HG03354 (cell line): Measurements from ENCODE around the gene MTA1.
A peak's percentile ranks its signal among the peaks of the same experiment; 100 is the strongest.

ENCODE experiments used
- ATAC-seq: cut with Tn5 transposase; IDR thresholded peaks from one replicate; pipeline ENCODE4 v1.9.1; 2021; ENCODE audit warnings: mild to moderate bottlenecking; ENCODE audit not compliant: unreplicated experiment, poor library complexity, severe bottlenecking

MTA1 gene

DNA sequence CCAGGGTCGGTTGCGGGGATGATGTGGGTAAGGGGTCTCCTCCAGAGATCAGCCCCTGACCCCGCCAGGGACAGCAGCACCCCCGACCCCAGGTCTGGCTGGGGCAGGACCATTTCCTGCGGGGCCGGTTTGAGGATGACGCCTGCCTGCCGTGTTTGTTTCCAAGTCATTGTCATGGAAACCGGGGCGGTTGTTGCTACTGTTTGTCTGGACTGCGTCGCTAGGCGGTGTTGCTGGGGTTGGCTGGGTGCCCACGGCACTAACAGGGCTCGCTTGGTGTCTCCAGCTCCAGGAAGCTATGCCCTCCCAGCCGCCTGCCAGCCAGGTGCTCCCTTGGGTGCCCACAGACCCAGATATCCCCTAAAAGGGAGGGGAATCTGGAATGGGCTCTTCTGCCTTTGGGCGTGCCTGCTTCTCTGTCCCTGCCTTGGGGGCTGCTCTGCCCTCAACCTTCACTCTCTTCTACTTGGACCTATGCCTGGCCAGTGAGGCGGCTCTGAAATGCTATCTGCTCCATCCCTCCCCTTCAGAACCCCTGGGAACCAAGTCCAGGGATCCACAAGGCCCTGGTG, 62.3 kb downstream of the MTA1 start:
- peak; percentile 71 for ATAC-seq

DNA sequence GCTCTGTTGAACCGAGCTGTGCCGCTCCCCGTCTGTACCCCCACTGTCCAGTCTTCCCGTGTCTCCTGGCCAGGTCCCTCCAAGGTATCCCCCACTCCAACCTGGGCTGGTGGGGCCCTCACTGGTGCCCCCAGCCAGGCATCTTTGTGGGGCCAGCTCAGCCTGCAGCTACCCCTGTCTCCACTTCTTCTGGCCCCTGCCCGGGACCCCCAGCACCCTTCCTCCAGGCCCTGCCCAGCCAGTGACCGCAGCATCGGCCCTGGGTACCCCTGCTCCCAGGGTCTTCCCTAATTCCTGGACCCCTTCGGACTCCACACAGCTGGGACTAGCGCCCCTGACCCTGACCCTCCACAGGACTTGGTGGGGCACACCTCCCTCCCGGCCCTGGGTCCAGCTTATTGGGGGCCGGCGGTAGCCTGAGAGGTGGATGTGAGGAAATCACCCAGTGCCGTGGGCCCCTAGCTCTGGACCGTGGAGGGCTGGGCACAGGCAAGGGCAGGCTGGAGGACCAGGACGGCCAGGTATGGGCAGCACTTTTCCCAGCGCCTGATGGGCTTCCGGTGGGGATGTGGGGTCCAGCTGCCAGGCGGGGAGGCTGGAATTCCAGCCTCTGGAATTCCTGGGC, 63.0 kb downstream of the MTA1 start:
- ATAC-seq, result no peak

DNA sequence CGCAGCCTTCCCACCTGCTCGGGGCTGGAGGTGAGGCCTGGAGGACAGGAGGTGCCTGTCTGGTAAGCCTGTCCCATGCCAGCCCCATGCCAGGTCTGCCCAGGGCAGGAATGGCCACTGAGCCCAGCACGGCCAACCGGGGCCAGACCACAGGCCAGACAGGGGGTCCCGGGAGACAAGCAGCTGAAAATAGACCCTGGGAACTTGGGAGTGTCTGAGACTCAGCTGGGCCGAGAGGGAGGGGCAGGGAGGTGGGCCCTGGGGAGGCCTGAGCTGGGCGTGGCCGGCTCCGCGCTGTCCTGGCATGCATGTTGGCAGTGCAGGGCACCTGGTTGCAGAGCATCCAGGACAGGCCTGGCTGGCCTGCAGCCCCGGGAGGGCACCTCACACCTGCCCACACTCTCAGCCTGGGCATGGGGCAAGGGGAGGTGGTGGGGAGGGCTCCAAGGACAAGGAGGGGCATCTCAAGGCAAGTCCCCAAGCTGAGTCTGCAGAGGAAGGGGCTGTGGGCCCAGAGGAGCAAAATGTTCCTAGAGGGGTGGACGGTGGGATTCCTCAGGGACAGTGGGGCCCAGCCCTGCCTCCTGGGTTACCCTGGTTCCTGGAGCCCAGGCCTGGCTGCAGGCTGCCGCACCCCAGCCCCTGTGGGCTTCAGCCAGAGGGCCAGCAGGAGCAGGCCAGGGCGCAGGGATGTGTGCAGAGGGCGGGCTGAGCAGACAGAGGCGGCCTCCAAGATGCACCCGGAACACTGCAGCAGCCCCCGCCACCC, 63.9 kb downstream of the MTA1 start:
- no peak for ATAC-seq

DNA sequence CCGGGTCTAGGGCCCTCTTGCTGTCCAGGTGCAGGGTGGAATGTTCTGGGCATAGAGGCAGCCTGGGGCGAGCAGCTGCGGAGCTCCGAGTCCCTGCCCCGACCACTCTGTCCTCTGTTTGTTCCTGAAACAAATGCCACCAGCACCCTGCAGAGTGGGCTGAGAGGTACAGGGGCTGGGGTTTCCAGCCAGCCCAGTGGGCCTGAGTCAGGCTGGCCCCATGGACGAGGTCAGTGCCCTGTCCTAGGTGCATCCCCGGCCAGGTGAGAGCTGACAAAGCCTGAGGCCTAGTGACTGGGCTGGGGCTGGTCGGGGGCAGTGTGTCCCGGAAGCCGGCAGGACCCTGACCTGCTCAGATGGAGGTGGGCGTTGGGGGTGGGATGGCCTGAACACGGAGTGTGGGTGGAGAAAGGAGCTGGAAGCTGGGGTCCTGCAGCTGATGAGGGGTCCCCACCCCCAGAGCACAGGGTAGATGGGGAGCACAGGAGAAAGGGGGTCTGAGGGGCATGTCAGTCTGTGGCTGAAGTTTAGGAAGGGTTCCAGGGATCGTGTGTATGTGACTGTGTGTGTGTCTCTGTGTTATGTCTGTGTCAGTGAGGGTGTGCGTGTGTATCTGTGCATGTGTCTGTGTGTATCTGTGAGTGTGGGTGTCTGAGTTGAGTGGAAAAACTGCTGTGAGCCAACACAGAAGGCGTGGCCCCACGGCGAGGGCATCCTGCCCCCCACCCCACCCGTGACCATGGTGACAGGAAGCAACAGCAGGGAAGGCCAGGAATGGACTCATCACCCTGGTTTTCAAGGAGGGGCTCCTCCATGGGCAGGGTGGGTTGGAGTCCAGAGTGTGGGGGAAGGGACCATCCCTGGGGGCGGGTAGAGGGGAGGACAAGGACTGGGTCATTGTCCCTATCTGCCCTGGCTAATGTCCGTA, 64.7 kb downstream of the MTA1 start:
- ATAC-seq, result no peak

DNA sequence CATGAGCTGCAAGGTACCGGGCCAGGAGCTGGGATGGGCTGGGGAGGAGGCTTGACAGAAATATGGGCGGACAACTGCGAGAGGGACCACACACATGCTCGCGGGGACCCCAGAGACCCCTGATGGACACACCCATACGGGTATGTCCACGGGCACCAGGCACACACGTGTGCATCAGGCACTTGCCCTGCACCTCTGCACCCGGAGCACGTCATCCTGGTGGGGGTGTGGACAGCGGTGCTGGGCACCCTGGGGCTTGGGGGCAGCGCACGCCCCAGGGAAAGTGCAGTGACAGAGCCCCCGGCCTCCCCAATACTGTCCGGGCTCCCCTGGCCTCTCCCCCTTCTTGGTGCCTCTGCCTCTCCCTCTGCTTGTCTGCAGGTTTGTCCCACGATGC, 65.4 kb downstream of the MTA1 start:
- no peak for ATAC-seq

DNA sequence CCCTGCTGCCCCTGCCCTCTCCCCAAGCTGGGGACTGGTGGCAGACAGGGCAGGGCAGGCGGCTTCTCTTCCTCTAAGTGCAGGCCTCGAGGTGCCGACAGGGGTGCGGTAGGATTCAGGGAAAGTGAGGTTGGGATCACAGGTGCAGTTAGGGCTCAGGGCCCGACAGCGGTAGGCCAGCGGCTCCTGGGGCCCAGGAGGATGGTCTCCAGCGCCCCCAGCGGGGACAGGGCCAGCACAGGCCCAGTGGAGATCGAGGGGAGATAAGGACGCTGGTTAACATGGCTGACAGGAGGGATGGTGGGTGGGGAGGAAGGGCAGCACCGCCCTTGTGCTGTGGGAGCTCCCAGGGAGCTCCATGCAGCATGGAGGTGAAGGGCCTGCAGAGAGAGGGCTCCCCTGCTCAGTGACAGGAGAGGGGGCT, 66.1 kb downstream of the MTA1 start:
- no peak for ATAC-seq

DNA sequence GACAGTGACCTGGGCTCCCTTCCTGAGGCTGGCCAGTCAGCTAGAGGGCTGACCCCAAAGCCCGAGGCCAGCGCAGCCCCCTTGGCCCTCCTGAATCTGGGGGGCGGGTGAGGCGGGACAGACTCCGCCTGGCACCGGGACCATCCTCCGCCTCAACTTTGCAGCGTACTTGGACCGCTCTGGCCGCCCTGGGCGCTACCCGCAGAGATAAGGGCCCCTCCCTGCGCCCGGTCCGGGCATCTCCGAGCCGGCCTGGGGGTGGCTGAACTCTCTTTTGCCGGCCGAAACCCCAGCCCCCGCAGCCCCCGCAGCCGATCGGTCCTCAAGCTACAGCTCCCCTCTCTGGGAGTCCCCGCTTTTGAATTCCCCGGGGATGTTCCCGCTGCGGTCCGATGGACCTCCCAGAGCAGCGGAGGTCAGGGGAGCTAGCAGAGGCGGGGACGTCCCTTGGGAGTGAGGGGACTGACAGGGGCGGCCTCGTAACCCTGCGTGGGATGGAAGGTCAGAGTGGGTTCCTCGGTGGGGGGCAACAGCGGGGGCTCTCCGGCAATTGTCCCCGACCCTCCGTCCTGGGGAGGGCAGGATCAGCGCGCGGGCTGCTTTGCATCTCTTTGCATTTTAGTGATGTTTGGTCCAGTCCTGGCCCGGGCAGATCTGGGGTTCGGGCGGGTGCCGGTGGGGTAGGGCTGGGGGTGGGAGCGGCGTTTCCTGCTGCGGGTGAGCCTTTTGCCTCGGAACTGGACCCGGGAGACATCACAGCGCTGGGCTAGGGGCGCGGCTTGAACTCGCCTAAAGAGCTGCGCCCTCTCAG, 66.7 kb downstream of the MTA1 start, which contains the start of gene CRIP1:
TSS of gene CRIP1 (plus strand) at position 724 of the 811 bp plus-strand sequence. CDS start 374 bp downstream, outside the sequence.
- no peak for ATAC-seq

DNA sequence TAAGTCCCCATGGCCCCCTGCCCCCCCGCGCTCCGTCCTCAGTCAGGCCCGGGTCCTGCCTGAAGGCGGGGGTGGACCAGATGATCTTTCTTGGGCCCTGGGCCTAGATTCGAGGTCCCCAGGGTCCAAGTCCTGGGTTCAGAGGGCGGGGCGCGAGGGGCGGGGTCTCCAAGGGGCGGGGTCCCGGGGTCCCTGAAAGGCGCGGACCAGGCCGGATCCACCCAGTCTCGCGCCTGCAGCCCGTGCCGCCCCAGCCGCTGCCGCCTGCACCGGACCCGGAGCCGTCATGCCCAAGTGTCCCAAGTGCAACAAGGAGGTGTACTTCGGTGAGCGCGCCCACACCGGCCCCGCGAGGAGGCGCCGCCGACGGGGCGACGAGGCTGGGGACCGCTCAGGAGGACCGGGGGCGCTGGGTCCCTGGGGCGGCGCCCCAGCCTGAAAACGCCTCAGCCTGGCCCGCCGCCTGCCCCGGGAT, 67.4 kb downstream of the MTA1 start:
- no peak for ATAC-seq

DNA sequence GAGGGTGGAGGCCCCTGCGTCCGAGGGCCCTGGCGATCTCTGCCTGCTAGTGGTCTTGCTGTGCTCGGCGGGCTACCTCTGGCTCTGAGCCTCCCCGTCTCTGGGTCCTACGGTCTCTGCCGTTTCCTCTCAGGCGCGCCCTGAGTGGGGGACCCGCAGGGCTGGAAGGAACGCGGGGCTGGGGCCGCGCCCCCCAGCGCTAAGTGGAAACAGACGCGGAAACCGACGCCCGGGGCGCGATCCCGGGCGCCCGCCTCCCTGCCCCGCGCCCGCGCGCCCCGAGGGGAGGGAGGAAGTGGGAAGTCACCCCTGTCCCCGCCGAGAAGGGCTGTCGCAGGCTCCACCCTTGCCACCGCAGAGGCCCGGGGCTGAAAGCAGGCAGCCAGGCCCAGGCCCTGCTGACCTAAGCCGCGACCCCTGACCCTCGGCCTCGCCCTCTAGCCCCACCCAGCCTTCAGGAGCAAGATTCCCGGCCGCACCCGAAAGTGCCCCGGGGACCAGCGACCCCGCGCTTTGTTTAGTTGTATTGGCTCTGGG, 67.9 kb downstream of the MTA1 start:
- ATAC-seq, result no peak

DNA sequence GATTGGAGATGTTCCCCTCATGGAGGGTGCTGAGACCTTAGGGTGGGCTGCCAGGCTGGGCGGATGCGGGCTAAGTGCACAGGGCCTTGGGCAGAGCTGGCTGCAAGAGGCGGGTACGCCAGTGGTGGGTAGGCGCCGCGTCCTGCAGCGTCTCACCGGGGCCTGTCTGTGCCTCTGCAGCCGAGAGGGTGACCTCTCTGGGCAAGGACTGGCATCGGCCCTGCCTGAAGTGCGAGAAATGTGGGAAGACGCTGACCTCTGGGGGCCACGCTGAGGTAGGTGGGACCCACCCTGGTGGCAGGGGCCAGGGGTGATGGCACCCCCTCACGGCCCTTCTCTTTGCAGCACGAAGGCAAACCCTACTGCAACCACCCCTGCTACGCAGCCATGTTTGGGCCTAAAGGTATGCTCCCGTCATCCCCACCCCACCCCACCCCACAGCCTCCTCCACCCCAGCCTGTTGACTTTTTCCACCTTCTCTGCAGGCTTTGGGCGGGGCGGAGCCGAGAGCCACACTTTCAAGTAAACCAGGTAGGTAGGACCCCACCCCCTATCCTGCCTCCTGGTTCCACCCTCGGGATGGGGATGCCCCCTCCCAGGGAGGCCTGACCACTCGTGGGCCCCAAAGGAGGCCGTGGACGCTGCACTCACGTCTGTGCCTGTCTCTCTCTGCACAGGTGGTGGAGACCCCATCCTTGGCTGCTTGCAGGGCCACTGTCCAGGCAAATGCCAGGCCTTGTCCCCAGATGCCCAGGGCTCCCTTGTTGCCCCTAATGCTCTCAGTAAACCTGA, 68.6 kb downstream of the MTA1 start:
- ATAC-seq, result no peak

DNA sequence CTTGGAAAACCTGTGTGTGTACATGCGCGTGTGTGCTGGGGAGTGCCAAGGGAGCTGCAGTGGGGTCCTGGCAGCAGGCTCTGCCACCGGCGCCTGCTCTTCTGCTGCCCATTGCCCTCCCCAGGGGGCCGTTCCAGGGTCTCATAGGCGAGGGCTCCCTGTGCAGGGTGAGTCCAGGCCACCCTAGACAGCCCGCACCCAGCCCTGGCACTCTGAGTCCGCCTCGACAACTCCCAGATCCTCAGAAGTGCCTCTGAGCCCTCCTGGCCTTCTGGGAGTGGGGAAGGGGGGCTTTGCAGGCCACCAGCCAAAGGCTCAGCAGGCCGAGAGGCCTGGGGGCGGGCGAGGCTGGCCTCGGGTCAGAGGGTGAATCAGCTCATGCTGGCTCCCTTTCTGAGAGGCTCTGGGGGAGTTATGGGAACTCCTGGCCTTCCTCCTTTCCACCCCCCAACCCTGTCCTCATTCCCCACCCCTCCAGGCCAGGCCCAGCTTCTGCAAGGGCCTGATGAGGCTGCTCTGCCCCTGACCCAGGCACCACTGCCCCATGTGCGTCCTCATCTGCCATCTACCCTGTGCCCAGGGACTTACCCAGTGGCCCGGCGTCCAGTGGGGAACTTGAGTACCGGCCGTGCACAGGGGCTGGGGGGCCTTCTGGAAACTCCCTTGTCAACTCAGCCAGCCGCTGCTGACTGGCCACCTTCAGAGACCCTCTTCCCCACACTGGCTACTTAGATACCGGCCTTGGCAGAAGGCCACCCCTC, 69.3 kb downstream of the MTA1 start:
- ATAC-seq, result no peak

DNA sequence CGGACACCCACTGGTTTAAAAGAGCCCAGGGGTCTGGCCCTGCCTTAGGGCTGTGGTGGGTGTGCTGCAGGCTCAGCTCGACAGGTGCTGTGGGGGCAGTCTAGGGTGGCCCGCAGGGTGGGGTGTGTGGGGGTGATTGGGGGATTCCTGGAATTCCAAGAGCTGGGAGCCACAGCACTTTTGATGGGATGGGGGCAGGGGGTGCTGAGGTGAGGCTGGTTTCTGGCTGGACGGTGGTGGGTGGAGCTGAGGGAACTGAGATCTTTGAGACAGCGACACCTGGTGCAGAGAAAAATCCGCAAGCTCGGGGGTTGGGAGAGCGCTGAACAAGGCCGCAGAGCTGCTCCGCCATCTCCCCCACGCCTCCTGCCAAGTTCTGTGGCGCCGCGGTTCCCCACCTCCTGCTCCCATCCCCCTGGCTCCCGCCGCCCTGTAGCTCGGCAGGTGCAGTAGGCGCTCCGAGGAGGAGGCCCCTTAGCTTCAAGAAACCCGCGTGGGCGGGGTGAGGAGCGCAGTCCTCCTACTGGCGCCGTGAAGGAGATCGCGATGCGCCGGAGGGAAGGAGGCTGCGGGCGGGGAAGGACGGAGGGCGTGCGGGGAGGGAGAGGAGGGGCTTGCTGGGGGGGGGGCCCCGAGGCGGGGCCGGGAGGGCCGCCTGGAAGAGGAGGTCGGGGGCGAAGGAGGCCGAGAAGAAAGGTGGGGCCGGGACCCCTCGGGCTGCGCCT, 70.1 kb downstream of the MTA1 start:
- ATAC-seq, result no peak

DNA sequence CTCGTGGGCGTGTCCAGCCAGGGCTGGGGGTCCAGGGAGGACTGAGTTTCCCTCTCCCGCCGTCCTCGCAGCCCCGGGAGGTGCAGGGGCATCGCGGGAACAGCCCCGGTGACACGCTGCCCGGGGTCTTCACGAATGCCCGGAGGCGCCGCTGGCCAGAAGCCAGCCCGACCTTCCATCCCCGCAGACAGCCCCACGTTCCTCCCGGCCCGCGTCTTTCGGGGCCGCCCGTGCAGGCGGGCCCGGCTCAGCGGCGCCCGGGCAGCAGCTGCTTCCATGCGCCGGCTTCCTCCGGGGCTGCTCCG, 70.6 kb downstream of the MTA1 start:
- peak; percentile 2 for ATAC-seq

DNA sequence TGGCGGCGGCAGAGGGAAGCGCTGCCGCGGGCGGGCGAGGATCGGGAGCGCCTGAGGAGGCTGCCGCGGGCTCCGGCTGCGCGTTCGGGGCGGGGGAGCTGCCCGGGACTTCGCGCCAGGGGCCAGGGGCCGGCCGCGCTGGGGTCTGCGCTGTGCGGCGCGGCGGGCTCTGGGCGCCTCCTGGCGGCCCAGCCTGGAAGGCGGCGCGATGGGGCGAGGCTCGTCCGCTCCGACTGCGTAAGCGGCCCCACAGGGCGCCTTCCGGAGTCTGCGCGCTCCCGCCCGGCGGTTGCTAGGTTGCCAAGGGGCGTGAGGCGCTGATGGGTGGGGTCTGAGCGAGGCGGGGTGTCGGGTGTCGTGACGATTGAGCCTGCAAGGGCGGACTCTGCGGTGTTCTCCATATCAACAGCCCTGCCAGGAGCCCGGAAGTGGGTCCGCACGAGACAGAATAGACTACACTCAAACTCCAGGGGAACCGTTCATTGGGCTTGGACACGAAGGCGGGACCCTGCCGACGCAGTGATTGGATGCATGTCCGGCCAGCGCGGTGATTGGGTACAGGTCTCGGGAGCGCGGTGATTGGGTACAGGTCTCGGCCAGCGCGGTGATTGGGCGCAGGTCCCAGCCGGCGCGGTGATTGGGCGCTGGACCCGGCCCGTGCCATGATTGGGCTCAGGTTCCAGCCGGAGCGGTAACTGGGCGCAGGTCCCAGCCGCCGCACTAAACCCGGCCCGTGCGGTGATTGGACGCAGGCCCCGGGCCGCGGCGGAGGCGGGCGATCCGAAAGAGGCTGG, 71.1 kb downstream of the MTA1 start, which contains the start of gene TEDC1:
TSS of gene TEDC1 (plus strand) at position 675 of the 794 bp plus-strand sequence. CDS start 130 bp downstream, outside the sequence.
- peak; percentile 73 for ATAC-seq

DNA sequence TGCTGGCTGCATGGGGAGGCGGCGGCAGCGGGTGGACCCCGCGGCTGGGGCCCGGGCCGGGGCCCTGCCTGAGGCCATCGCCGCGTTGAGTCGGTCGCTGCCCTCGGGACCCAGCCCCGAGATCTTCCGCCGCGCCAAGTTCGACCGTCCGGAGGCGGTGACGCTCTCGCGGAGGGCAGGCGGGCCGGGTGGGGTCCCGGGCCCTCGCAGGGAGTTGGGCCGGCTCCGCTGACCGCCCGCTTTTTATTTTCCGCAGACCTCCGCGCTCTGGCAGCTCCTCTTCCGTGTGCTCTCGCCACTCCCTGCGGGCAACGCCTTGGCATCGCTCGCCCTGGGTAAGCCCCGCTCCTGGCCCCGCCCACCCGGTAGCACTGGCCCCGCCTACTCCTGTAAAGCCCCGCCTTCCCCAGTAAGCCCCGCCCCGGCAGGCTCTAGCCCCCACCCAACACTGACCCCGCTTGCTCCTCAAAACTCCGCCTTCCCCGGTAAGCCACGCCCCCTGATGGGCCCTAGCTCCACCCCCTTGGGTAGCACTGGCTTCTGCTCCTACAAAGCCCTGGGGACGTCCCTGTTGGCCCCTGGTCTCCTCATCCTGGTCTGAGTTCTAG, 71.8 kb downstream of the MTA1 start:
- ATAC-seq, result peak; percentile 9
